SK-N-SH (cell line): Measurements from ENCODE around the gene CCDC127. TPM values are rescaled to one million over a fixed set of nuclear protein-coding genes. Genes with fewer than 3 reads are reported as not detected.
"Not testable (repeated sequence)": the region's sequence is repeated elsewhere in the genome, so short reads cannot be mapped to it uniquely, and the experiment has no call there.

Source experiments
- CTCF ChIA-PET: fragments of 300-600, 350-600 bp; formaldehyde crosslinking; extraction: SDS; loops from one replicate; lab custom pipeline; 2021; lab: Yijun Ruan, JAX
- POLR2A ChIA-PET: fragments of 350-600 bp; sonication (Branson Sonifier 250); formaldehyde crosslinking; extraction: SDS; loops from one replicate; lab custom pipeline; 2020; ENCODE audit warnings: antibody characterized with exemption, inconsistent platforms; lab: Yijun Ruan, JAX
- DNase-seq: peaks from one replicate; pipeline ENCODE4 v3.0.0; 2012
- H2AFZ ChIP-seq: fragments of 200-600 bp; sonication (generic); 2 replicates; pipeline ENCODE4 v1.8.1; 2016; ENCODE audit warnings: antibody characterized with exemption, mild to moderate bottlenecking, low read depth
- H3F3A ChIP-seq: fragments of 200-600 bp; sonication (generic); replicated peaks from 2 replicates; pipeline ENCODE3; 2016; ENCODE audit warnings: antibody characterized with exemption, mild to moderate bottlenecking; ENCODE audit not compliant: insufficient read depth
- H3K27ac ChIP-seq, 2 experiments: fragments of 200-500 bp in 1 of 2; fragments of 200-600 bp in 1 of 2; sonication (Bioruptor generic) in 1 of 2; sonication (generic), shearing (Covaris generic) in 1 of 2; 2 replicates each; pipeline versions ENCODE4 v1.5.1 to v1.6.1; 2014 to 2016; ENCODE audit warnings: low read depth in 2 of 2, inconsistent platforms in 1 of 2, low read length in 1 of 2, mild to moderate bottlenecking in 1 of 2, mixed read lengths in 1 of 2
- H3K27me3 ChIP-seq: fragments of 200-600 bp; sonication (generic), shearing (Covaris generic); 2 replicates; pipeline ENCODE4 v1.6.1; 2016; ENCODE audit warnings: mixed run types; ENCODE audit not compliant: insufficient read depth
- H3K36me3 ChIP-seq, 2 experiments: fragments of 200-500 bp in 1 of 2; fragments of 200-600 bp in 1 of 2; sonication (Bioruptor generic) in 1 of 2; sonication (generic) in 1 of 2; replicated peaks in 1 of 2; 2 replicates each; pipeline versions ENCODE3 to v1.5.1; 2014 to 2016; ENCODE audit warnings: low read length in 1 of 2, mild to moderate bottlenecking in 1 of 2; ENCODE audit not compliant: insufficient read depth in 2 of 2, control insufficient read depth in 1 of 2
- H3K4me1 ChIP-seq, 2 experiments: fragments of 200-500 bp in 1 of 2; fragments of 200-600 bp in 1 of 2; sonication (Bioruptor generic) in 1 of 2; sonication (generic), shearing (Covaris generic) in 1 of 2; 2 replicates each; pipeline versions ENCODE4 v1.5.1 to v1.6.1; 2014 to 2016; ENCODE audit warnings: low read depth in 1 of 2, low read length in 1 of 2, mixed run types in 1 of 2; ENCODE audit not compliant: insufficient read depth in 2 of 2, control insufficient read depth in 1 of 2
- H3K4me2 ChIP-seq: fragments of 200-600 bp; sonication (generic), shearing (Covaris generic); 2 replicates; pipeline ENCODE4 v1.6.1; 2017; ENCODE audit warnings: mixed run types
- H3K4me3 ChIP-seq, 2 experiments: fragments of 200-500 bp in 1 of 2; fragments of 200-600 bp in 1 of 2; sonication (Bioruptor generic) in 1 of 2; sonication (generic), shearing (Covaris generic) in 1 of 2; 2 replicates each; pipeline versions ENCODE4 v1.5.1 to v1.8.1; 2014 to 2016; ENCODE audit warnings: low read depth in 2 of 2, inconsistent platforms in 1 of 2, low read length in 1 of 2, mild to moderate bottlenecking in 1 of 2, mixed read lengths in 1 of 2, moderate library complexity in 1 of 2
- H3K79me2 ChIP-seq: fragments of 200-600 bp; sonication (generic); 2 replicates; pipeline ENCODE4 v1.8.1; 2017; ENCODE audit warnings: mild to moderate bottlenecking; ENCODE audit not compliant: insufficient read depth
- H3K9ac ChIP-seq: fragments of 200-600 bp; sonication (generic); 2 replicates; pipeline ENCODE4 v1.6.1; 2017; ENCODE audit warnings: mixed run types
- H3K9me2 ChIP-seq: fragments of 200-600 bp; sonication (generic); 2 replicates; pipeline ENCODE4 v1.6.1; 2017; ENCODE audit warnings: mixed run types
- H3K9me3 ChIP-seq: fragments of 200-600 bp; sonication (generic); 2 replicates; pipeline ENCODE4 v1.6.1; 2017; ENCODE audit warnings: mixed run types, mild to moderate bottlenecking, moderate library complexity
- H4K20me1 ChIP-seq: fragments of 200-600 bp; sonication (generic); 2 replicates; pipeline ENCODE4 v1.6.1; 2017; ENCODE audit warnings: mild to moderate bottlenecking, mixed run types; ENCODE audit not compliant: insufficient read depth
- CHD2 ChIP-seq: fragments of 150-350 bp; IDR thresholded peaks from 2 replicates; pipeline ENCODE4 v1.6.1; 2018; ENCODE audit warnings: low read length; ENCODE audit not compliant: partially characterized antibody
- CTCF ChIP-seq: fragments of 200-600 bp; sonication (generic); IDR thresholded peaks from 2 replicates; pipeline ENCODE4 v1.6.1; 2017; ENCODE audit warnings: antibody characterized with exemption, mild to moderate bottlenecking, moderate library complexity
- EP300 ChIP-seq, 2 experiments: IDR thresholded peaks; 2 replicates each; pipeline versions ENCODE4 v1.4.0 to v1.6.1; 2012; ENCODE audit warnings: borderline replicate concordance in 1 of 2, low read depth in 1 of 2, low read length in 1 of 2
- EZH2phosphoT487 ChIP-seq: fragments of 200-600 bp; sonication (generic); IDR thresholded peaks from 2 replicates; pipeline ENCODE4 v1.6.1; 2017; ENCODE audit warnings: low read depth, mixed run types, mild to moderate bottlenecking, antibody characterized with exemption, moderate library complexity, borderline replicate concordance
- FOXJ3 ChIP-seq: sonication (generic); formaldehyde crosslinking; IDR thresholded peaks from 2 replicates; pipeline ENCODE4 v1.5.1; 2020; ENCODE audit warnings: mild to moderate bottlenecking, missing genetic modification reagents
- FOXM1 ChIP-seq: IDR thresholded peaks from 2 replicates; pipeline ENCODE4 v1.4.0; 2012; ENCODE audit warnings: low read depth, mild to moderate bottlenecking
- GABPA ChIP-seq: IDR thresholded peaks from 2 replicates; pipeline ENCODE4 v1.4.0; 2012; ENCODE audit warnings: low read depth, mild to moderate bottlenecking
- GATA2 ChIP-seq: sonication (generic); formaldehyde crosslinking; IDR thresholded peaks from 2 replicates; pipeline ENCODE4 v1.5.0; 2020; ENCODE audit warnings: mild to moderate bottlenecking, missing genetic modification reagents
- MEF2A ChIP-seq: IDR thresholded peaks from 2 replicates; pipeline ENCODE4 v1.4.0; 2012; ENCODE audit warnings: low read depth, borderline replicate concordance
- MXI1 ChIP-seq: IDR thresholded peaks from 2 replicates; pipeline ENCODE4 v1.6.1; 2012; ENCODE audit warnings: mild to moderate bottlenecking, low read depth, low read length, improper control_type of control experiment
- NFIC ChIP-seq: IDR thresholded peaks from 2 replicates; pipeline ENCODE4 v1.4.0; 2012; ENCODE audit warnings: borderline replicate concordance
- PBX3 ChIP-seq: IDR thresholded peaks from 2 replicates; pipeline ENCODE4; 2012
- RCOR1 ChIP-seq: fragments of 150-350 bp; IDR thresholded peaks from 2 replicates; pipeline ENCODE4 v1.6.1; 2017; ENCODE audit warnings: antibody characterized with exemption, low read length
- REST ChIP-seq: IDR thresholded peaks from 2 replicates; pipeline ENCODE4 v1.6.1; 2012; ENCODE audit warnings: mild to moderate bottlenecking, low read depth, low read length, moderate library complexity
- USF1 ChIP-seq: IDR thresholded peaks from 2 replicates; pipeline ENCODE4 v1.4.0; 2012; ENCODE audit warnings: low read depth, borderline replicate concordance
- USF2 ChIP-seq: fragments of 150-350 bp; IDR thresholded peaks from 2 replicates; pipeline ENCODE4 v1.6.1; 2017; ENCODE audit warnings: antibody characterized with exemption, low read length, low read depth, borderline replicate concordance
- YY1 ChIP-seq: IDR thresholded peaks from 2 replicates; pipeline ENCODE4 v1.4.0; 2012; ENCODE audit warnings: low read depth, mild to moderate bottlenecking
- WGBS: methylation state at CpG from one replicate; pipeline ENCODE4 v1.1.6; 2017; ENCODE audit warnings: low lambda C conversion rate; 5-methylcytosine and 5-hydroxymethylcytosine counted together
- polyA plus RNA-seq, 3 experiments: library from polyadenylated mRNA; depleted of rRNA; stranded (reverse); fragments of >200 nt; gene quantifications; 2 replicates each; pipeline ENCODE4 v1.2.3, GENCODE V29; 2012

The CCDC127 gene
- polyA plus RNA-seq, 1 of the 3 experiments (the other 2 are of a cell fraction), result 3.9 TPM

- TF ChIP-seq USF1 (no peak), FOXM1 (no peak)
Observed at GRCh38 chr5:267716-268115, 49.8 kb upstream of the CCDC127 start (continued).

- peaks cover 8 to 18% of the 10 kb centered on the region in 2 experiments for H3K36me3 ChIP-seq
- H3K9ac ChIP-seq, CTCF ChIA-PET, POLR2A ChIA-PET, H4K20me1 ChIP-seq, H3K4me1 ChIP-seq, H3K9me3 ChIP-seq, H3K79me2 ChIP-seq, H2AFZ ChIP-seq, H3K27ac ChIP-seq, H3K4me3 ChIP-seq, DNase-seq, H3K4me2 ChIP-seq, H3K9me2 ChIP-seq, H3K27me3 ChIP-seq: not testable (repeated sequence)
- peaks cover 28% of the 10 kb centered on the region for H3F3A ChIP-seq
- 87% methylated on average over 7 of the region's 19 CpGs for WGBS
Observed at GRCh38 chr5:266311-267026, 48.5 kb upstream of the CCDC127 start.

- H3K36me3 ChIP-seq, result peaks cover 8 to 18% of the 10 kb centered on the region in 2 experiments
- H3F3A ChIP-seq, result peaks cover 22% of the 10 kb centered on the region
- H3K79me2 ChIP-seq, result no peaks in the 10 kb centered on the region
- H2AFZ ChIP-seq, result no peak overlapping the region
- H3K4me3 ChIP-seq, result no peak overlapping the region
- WGBS, result 93% methylated on average over 8 of the region's 10 CpGs
- no peak overlapping the region for H3K9ac ChIP-seq
- DNase-seq, result no peak
- no peaks in the 10 kb centered on the region for H3K27me3 ChIP-seq
- H3K27ac ChIP-seq, result peak overlapping the region; percentile 14 to 47; a peak in 2 of 4 replicates
- ChIA-PET POLR2A (no interaction called here), CTCF (no interaction called here)
- H3K4me1 ChIP-seq, result peaks cover 0 to 7% of the 10 kb centered on the region in 2 experiments; a peak in 1 of 4 replicates
- no peaks in the 10 kb centered on the region for H4K20me1 ChIP-seq
- no peak overlapping the region for H3K4me2 ChIP-seq
- H3K9me3 ChIP-seq, result no peaks in the 10 kb centered on the region
- H3K9me2 ChIP-seq, result no peaks in the 10 kb centered on the region
- no peak for TF ChIP-seq FOXM1
- TF ChIP-seq EP300 (IDR thresholded peaks at IDR 0.05; ENCODE audit: borderline replicate concordance in 1 of 2, low read depth in 1 of 2, low read length in 1 of 2), result no peak
- TF ChIP-seq USF2, result no peak
- TF ChIP-seq PBX3, result no peak
- TF ChIP-seq MXI1, result no peak
- TF ChIP-seq CTCF, result no peak
- no peak for TF ChIP-seq REST
- TF ChIP-seq EZH2phosphoT487, result no peak
- no peak for TF ChIP-seq GABPA
- TF ChIP-seq YY1, result no peak
- TF ChIP-seq RCOR1, result no peak
- no peak for TF ChIP-seq MEF2A
- no peak for TF ChIP-seq GATA2 (CRISPR knock-in tag)
- TF ChIP-seq CHD2, result no peak
- no peak for TF ChIP-seq NFIC
- TF ChIP-seq FOXJ3 (CRISPR knock-in tag), result no peak
Observed at GRCh38 chr5:264338-264737, 46.4 kb upstream of the CCDC127 start.
